KBM-7 (cell line): ENCODE results near the gene COQ10A.
"Not testable (repeated sequence)": the region's sequence is repeated elsewhere in the genome, so short reads cannot be mapped to it uniquely, and the experiment has no call there.

Experiments used
- DNase-seq: peaks from one replicate; pipeline ENCODE4 v3.0.0-alpha.2; 2015
- in situ Hi-C: fragments of 300-500 bp; cut with MboI; formaldehyde crosslinking; loops from 2 replicates; pipeline ENCODE4 v1.14.3; 2020; ENCODE audit warnings: low sequenced_read_pairs, low pct_unique_long_range_greater_than_20kb, mixed read lengths

Gene COQ10A

GRCh38 chr12:56266068-56266692, 562 bp upstream of the COQ10A start:
- DNase-seq, in situ Hi-C loops: not testable (repeated sequence)

- no peak for DNase-seq
- in situ Hi-C loops: no loop called here
These were observed 815 bp downstream of the COQ10A start for GRCh38 chr12:56267443-56268071.

- in situ Hi-C loops: no loop called here
- DNase-seq: peak; percentile 46
These were observed 4.3 kb downstream of the COQ10A start for GRCh38 chr12:56271031-56271430.

GRCh38 chr12:56272468-56272867, 5.7 kb downstream of the COQ10A start:
- DNase-seq, in situ Hi-C loops: not testable (repeated sequence)

GRCh38 chr12:56274299-56274698, 7.6 kb downstream of the COQ10A start:
- no peak for DNase-seq
- in situ Hi-C loops: no loop called here

GRCh38 chr12:56278905-56279304, 12.2 kb downstream of the COQ10A start:
- no peak for DNase-seq
- in situ Hi-C loops: no loop called here

- in situ Hi-C loops: no loop called here
- DNase-seq: no peak
These were observed 14.1 kb downstream of the COQ10A start for GRCh38 chr12:56280849-56281248.

- no peak for DNase-seq
These were observed 15.3 kb downstream of the COQ10A start for GRCh38 chr12:56282030-56282429.

GRCh38 chr12:56282579-56282978, 15.8 kb downstream of the COQ10A start:
- in situ Hi-C loops: no loop called here
- no peak for DNase-seq

More at GRCh38 chr12:56282030-56282429, 15.3 kb downstream of the COQ10A start:
- in situ Hi-C loops: no loop called here

- DNase-seq, in situ Hi-C loops: not testable (repeated sequence)
These were observed 17.5 kb downstream of the COQ10A start for GRCh38 chr12:56284263-56284662.

- in situ Hi-C loops: no loop called here
- DNase-seq: no peak
These were observed 19.5 kb downstream of the COQ10A start for GRCh38 chr12:56286044-56286830.

- in situ Hi-C loops: no loop called here
These were observed 22.1 kb downstream of the COQ10A start for GRCh38 chr12:56288705-56289387.

GRCh38 chr12:56293795-56294194, 27.1 kb downstream of the COQ10A start:
- DNase-seq: no peak
- in situ Hi-C loops: no loop called here

More at GRCh38 chr12:56288705-56289387, 22.1 kb downstream of the COQ10A start:
- DNase-seq: peak; percentile 45

GRCh38 chr12:56296295-56296694, 29.6 kb downstream of the COQ10A start:
- in situ Hi-C loops: no loop called here
- no peak for DNase-seq

- in situ Hi-C loops: no loop called here
- no peak for DNase-seq
These were observed 30.7 kb downstream of the COQ10A start for GRCh38 chr12:56297400-56297799.

- in situ Hi-C loops: no loop called here
- DNase-seq: peak; percentile 30
These were observed 32.1 kb downstream of the COQ10A start for GRCh38 chr12:56298828-56299227.

GRCh38 chr12:56299308-56299852, 32.6 kb downstream of the COQ10A start:
- in situ Hi-C loops: no loop called here
- DNase-seq: no peak

GRCh38 chr12:56299853-56300643, 33.3 kb downstream of the COQ10A start, which contains the start of gene CS:
Gene CS, minus strand, starts transcription at chr12:56300330. Its CDS starts 129 bp downstream, at chr12:56300201.
- in situ Hi-C loops: no loop called here
- DNase-seq: peak; percentile 98
